Stomach (tissue), 4 donors: ENCODE measurements around the gene NUBPL.

Source experiments
- CTCF ChIP-seq, 7 experiments: fragments of 450-650 bp in 4 of 7; fragments of 200-600 bp in 3 of 7; sonication (generic) in 3 of 7; IDR thresholded peaks; one replicate each; pipeline ENCODE4 v1.5.1; 2016 to 2019; ENCODE audit warnings: antibody characterized with exemption in 7 of 7, control low read depth in 2 of 7, mild to moderate bottlenecking in 1 of 7
- EP300 ChIP-seq: sonication (generic); formaldehyde crosslinking; IDR thresholded peaks from one replicate; pipeline ENCODE4 v1.6.1; 2017; ENCODE audit warnings: antibody characterized with exemption
- POLR2A ChIP-seq, 4 donors: fragments of 450-650 bp; IDR thresholded peaks; one replicate each; pipeline ENCODE4 v1.6.1; 2016; ENCODE audit warnings: antibody characterized with exemption in 4 of 4, control low read depth in 2 of 4, mild to moderate bottlenecking in 1 of 4, moderate library complexity in 1 of 4
- POLR2AphosphoS5 ChIP-seq, 3 donors: sonication (generic); formaldehyde crosslinking; IDR thresholded peaks; one replicate each; pipeline ENCODE4 v1.6.1; 2016; ENCODE audit warnings: antibody characterized with exemption in 3 of 3

GRCh38 chr14:31884238-31884637 lies 323.0 kb downstream of the NUBPL start:
- TF ChIP-seq CTCF (IDR thresholded peaks at IDR 0.05) (no peak), POLR2A (IDR thresholded peaks at IDR 0.05) (no peak), POLR2AphosphoS5 (IDR thresholded peaks at IDR 0.05) (no peak), EP300 (no peak)
